ENCODE measurements around the gene NEIL1.
A peak's percentile ranks its signal among the peaks of the same experiment; 100 is the strongest.
"Not testable (repeated sequence)": the region's sequence is repeated elsewhere in the genome, so short reads cannot be mapped to it uniquely, and the experiment has no call there.

Gene NEIL1

GRCh38 chr15:75348034-75348561, 1.3 kb downstream of the NEIL1 start:
- ChIA-PET POLR2A (no interaction called here), CTCF (interaction anchor here (4.9 kb wide), 1 partner anchor 20 kb away, joined by 23 read pairs; the partner anchor contains the start of gene MAN2C1)
- DNase-seq (ENCODE audit: extremely low spot score): peak; percentile 40
- TF ChIP-seq CTCF (IDR thresholded peaks at IDR 0.05; ENCODE audit: control extremely low read depth, extremely low read depth, low read depth, missing control alignments): no peak

- POLR2A ChIA-PET: interaction anchor here (1.1 to 1.2 kb wide), 2 partner anchors 19 to 390 kb away, joined by 3 read pairs; no protein-coding TSS in a partner anchor
- TF ChIP-seq CTCF (IDR thresholded peaks at IDR 0.05; ENCODE audit: control extremely low read depth, extremely low read depth, low read depth, missing control alignments): no peak
- CTCF ChIA-PET: interaction anchor here (4.9 kb wide), 1 partner anchor 19 kb away, joined by 23 read pairs; the partner anchor contains the start of gene MAN2C1
- DNase-seq (ENCODE audit: extremely low spot score): no peak
Measured at GRCh38 chr15:75348562-75349350, 1.9 kb downstream of the NEIL1 start.

- ChIA-PET CTCF (interaction anchor here (4.9 kb wide), 1 partner anchor 19 kb away, joined by 23 read pairs; the partner anchor contains the start of gene MAN2C1), POLR2A (interaction anchor here (1.1 to 1.2 kb wide), 2 partner anchors 18 to 389 kb away, joined by 3 read pairs; no protein-coding TSS in a partner anchor)
Measured at GRCh38 chr15:75349351-75349669, 2.5 kb downstream of the NEIL1 start.

GRCh38 chr15:75349851-75350588, 3.2 kb downstream of the NEIL1 start:
- POLR2A ChIA-PET: interaction anchor here (1.1 to 1.2 kb wide), 2 partner anchors 18 to 389 kb away, joined by 3 read pairs; no protein-coding TSS in a partner anchor
- TF ChIP-seq CTCF (IDR thresholded peaks at IDR 0.05; ENCODE audit: control extremely low read depth, extremely low read depth, low read depth, missing control alignments): no peak
- DNase-seq (ENCODE audit: extremely low spot score): peak; percentile 61
- CTCF ChIA-PET: interaction anchor here (1.6 to 4.9 kb wide), 2 partner anchors 18 to 321 kb away, joined by 5 to 23 read pairs; partner anchors contain the start of gene MAN2C1

More at GRCh38 chr15:75349351-75349669, 2.5 kb downstream of the NEIL1 start:
- DNase-seq (ENCODE audit: extremely low spot score): not testable (repeated sequence)

GRCh38 chr15:75350601-75351361, 3.9 kb downstream of the NEIL1 start:
- POLR2A ChIA-PET: interaction anchor here (0.5 kb wide), 1 partner anchor 282 kb away, joined by 6 read pairs; no protein-coding TSS in a partner anchor
- no peak for TF ChIP-seq CTCF (IDR thresholded peaks at IDR 0.05; ENCODE audit: control extremely low read depth, extremely low read depth, low read depth, missing control alignments)
- DNase-seq (ENCODE audit: extremely low spot score): no peak
- CTCF ChIA-PET: interaction anchor here (1.6 to 4.9 kb wide), 2 partner anchors 17 to 322 kb away, joined by 5 to 23 read pairs; partner anchors contain the start of gene MAN2C1

- TF ChIP-seq CTCF (IDR thresholded peaks at IDR 0.05; ENCODE audit: control extremely low read depth, extremely low read depth, low read depth, missing control alignments): no peak
- POLR2A ChIA-PET: interaction anchor here (1.3 kb wide), 1 partner anchor 15 kb away, joined by 3 read pairs; no protein-coding TSS in a partner anchor
- no peak for DNase-seq (ENCODE audit: extremely low spot score)
- CTCF ChIA-PET: interaction anchor here (3.9 kb wide), 1 partner anchor 16 kb away, joined by 26 read pairs; the partner anchor contains the start of gene MAN2C1
Measured at GRCh38 chr15:75352186-75353080, 5.6 kb downstream of the NEIL1 start.

All from GM10248 (cell line).